Astrocyte of the cerebellum (primary cell): ENCODE data around the gene LSS.
"Not testable (repeated sequence)": the region's sequence is repeated elsewhere in the genome, so short reads cannot be mapped to it uniquely, and the experiment has no call there.

Source experiments
- DNase-seq: peaks from one replicate; pipeline ENCODE4 v3.0.0-alpha.2; 2011; ENCODE audit warnings: low read depth
- H3K4me3 ChIP-seq: 2 replicates; pipeline ENCODE4 v1.5.1; 2011; ENCODE audit warnings: mild to moderate bottlenecking, low read depth, low read length, moderate library complexity
- CTCF ChIP-seq: IDR thresholded peaks from 2 replicates; pipeline ENCODE4 v1.5.1; 2012; ENCODE audit warnings: low read length, low read depth, moderate library complexity, mild to moderate bottlenecking; ENCODE audit errors: missing control alignments
- in situ Hi-C: cut with HindIII; loops from 2 replicates; pipeline ENCODE4 v1.10.0; 2017; ENCODE audit warnings: low sequenced_read_pairs

Gene LSS

GRCh38 chr21:46205766-46206162 lies 22.8 kb downstream of the LSS start:
- no peak for DNase-seq
- no peak overlapping the region for H3K4me3 ChIP-seq
- TF ChIP-seq CTCF = no peak
- in situ Hi-C loops = no loop called here

DNA sequence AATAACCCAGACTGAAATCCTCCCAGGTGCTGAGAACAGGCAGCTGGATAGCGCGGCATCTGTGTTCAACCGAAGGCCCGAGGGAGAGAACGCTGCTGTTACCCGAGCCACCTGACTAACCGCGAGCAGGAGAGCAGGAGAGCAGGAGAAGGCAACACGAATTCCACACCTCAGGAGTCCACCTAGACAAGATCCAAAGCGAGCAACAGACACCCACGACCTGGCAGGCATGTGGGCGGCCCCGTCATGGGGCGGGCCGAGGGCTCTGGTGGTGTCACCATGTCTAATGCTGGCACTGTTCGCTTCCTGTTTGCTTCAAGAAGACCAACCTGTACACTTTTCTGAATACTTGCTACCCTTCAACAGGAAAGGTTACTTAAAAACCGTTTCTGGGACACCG lies 23.4 kb downstream of the LSS start:
- DNase-seq = no peak
- H3K4me3 ChIP-seq = no peak overlapping the region
- TF ChIP-seq CTCF = no peak
- in situ Hi-C loops = no loop called here

DNA sequence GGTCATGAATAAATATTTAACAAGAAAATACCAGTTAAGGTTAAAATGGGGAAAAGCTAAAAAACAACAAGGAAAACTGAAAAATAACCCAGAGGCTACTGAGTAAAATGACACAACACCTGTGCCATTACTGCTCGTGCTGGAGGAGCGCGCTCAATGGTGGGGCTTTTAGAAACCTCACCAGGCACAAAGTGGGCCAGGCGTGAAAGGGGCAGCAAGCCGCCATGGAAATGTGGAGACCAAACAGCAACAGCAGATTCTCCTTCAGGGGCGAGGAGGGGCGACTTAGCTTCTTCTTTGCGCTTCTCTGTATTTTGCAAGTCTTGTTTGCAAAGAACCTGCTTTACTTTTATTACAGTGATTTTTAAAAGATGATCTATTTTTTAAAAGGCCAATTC lies 25.4 kb downstream of the LSS start:
- no peak for DNase-seq
- no peak overlapping the region for H3K4me3 ChIP-seq
- no peak for TF ChIP-seq CTCF
- in situ Hi-C loops = no loop called here

GRCh38 chr21:46202592-46203202 lies 25.9 kb downstream of the LSS start:
- in situ Hi-C loops = no loop called here
- no peak for DNase-seq
- no peak for TF ChIP-seq CTCF

DNA sequence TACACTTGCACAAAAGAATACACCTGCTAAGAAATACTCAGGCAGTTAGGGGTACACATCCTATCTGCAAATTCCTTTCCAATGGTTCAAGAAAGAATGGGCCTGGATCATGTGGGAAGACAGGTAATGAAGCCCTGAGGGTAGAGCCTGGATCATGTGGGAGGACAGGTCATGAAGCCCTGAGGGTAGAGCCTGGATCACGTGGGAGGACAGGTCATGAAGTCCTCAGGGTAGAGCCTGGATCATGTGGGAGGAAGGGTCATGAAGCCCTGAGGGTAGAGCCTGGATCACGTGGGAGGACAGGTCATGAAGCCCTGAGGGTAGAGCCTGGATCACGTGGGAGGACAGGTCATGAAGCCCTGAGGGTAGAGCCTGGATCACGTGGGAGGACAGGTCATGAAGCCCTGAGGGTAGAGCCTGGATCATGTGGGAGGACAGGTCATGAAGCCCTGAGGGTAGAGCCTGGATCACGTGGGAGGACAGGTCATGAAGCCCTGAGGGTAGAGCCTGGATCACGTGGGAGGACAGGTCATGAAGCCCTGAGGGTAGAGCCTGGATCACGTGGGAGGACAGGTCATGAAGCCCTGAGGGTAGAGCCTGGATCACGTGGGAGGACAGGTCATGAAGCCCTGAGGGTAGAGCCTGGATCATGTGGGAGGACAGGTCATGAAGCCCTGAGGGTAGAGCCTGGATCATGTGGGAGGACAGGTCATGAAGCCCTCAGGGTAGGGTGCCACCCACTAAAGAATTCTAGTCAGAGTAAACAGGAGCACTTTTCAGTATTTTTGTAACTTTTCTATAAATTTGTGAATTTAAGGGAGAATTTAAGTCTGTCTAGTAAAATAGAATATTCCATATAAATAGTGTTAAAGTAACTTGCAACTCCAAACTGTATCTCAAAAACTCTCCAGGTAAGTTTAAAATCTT lies 27.4 kb downstream of the LSS start:
- in situ Hi-C loops, H3K4me3 ChIP-seq, DNase-seq: not testable (repeated sequence)

More at GRCh38 chr21:46202592-46203202, 25.9 kb downstream of the LSS start:
- no peak overlapping the region for H3K4me3 ChIP-seq

DNA sequence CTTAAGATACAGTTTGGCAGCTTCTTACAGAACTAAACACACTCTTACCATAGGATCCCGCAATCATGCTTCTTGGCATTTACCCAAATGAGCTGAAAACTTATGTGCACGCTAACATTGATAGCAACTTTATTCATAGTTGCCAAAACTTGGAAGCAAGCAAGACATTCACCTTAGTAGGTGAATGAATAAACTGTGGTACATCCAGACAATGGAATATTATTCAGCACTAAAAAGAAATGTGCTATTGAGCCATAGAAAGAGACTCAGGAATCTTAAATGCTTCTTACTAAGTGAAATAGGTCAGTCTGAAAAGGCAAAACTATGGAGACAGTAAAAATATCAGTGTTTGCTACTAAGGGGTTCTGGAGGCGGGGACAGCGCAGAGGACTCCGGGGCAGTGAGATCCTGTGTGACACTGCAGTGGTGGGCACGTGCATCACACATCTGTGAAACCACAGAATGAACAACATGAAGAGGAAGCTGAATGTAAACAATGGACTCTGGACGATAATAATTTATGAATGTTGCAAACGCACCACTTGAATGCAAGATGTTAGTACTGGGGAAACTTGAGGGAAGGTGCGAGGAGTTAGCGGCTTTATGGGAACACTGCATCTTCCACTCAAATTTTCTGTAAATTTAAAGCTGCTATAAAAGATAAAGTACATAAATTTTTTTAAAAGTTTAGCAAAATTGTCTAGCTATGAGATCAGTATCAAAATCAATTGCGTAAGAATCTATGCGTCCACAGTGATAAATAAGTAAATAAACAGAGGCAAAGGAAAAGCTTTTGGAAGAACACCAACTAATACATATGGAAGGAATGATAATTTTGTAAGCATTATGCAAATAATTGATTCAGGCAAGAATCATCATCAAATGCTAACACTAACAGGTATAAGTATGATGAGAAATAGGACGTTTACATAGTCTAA lies 28.9 kb downstream of the LSS start:
- no peak overlapping the region for H3K4me3 ChIP-seq
- no peak for TF ChIP-seq CTCF
- no peak for DNase-seq
- in situ Hi-C loops = no loop called here
